HG03196 (cell line): Measurements from ENCODE around the gene BUB1B.

Experiments
- ATAC-seq: cut with Tn5 transposase; IDR thresholded peaks from one replicate; pipeline ENCODE4 v1.9.1; 2021; ENCODE audit not compliant: unreplicated experiment

BUB1B gene

GRCh38 chr15:40252438-40253166, 91.7 kb downstream of the BUB1B start:
- ATAC-seq, result no peak

- no peak for ATAC-seq
Observed at GRCh38 chr15:40253167-40253790, 92.4 kb downstream of the BUB1B start.

- ATAC-seq, result no peak
Observed at GRCh38 chr15:40254452-40254851, 93.6 kb downstream of the BUB1B start.

GRCh38 chr15:40255033-40255432, 94.2 kb downstream of the BUB1B start:
- ATAC-seq, result no peak

- no peak for ATAC-seq
Observed at GRCh38 chr15:40256638-40257235, 95.9 kb downstream of the BUB1B start.

- no peak for ATAC-seq
Observed at GRCh38 chr15:40257656-40258450, 97.0 kb downstream of the BUB1B start.

- no peak for ATAC-seq
Observed at GRCh38 chr15:40258544-40258943, 97.7 kb downstream of the BUB1B start.

GRCh38 chr15:40259021-40259420, 98.2 kb downstream of the BUB1B start:
- no peak for ATAC-seq

- ATAC-seq, result no peak
Observed at GRCh38 chr15:40263024-40263754, 102.3 kb downstream of the BUB1B start.

- no peak for ATAC-seq
Observed at GRCh38 chr15:40264321-40265153, 103.7 kb downstream of the BUB1B start.

GRCh38 chr15:40265355-40265754, 104.5 kb downstream of the BUB1B start:
- no peak for ATAC-seq

- no peak for ATAC-seq
Observed at GRCh38 chr15:40265875-40266274, 105.0 kb downstream of the BUB1B start.

GRCh38 chr15:40266828-40267304, 106.0 kb downstream of the BUB1B start:
- ATAC-seq, result no peak

GRCh38 chr15:40267670-40268069, 106.8 kb downstream of the BUB1B start:
- no peak for ATAC-seq

GRCh38 chr15:40269604-40270003, 108.7 kb downstream of the BUB1B start:
- no peak for ATAC-seq

GRCh38 chr15:40270246-40270995, 109.6 kb downstream of the BUB1B start:
- ATAC-seq, result no peak
